ENCODE results near the gene NDUFA7.

The NDUFA7 gene

DNA sequence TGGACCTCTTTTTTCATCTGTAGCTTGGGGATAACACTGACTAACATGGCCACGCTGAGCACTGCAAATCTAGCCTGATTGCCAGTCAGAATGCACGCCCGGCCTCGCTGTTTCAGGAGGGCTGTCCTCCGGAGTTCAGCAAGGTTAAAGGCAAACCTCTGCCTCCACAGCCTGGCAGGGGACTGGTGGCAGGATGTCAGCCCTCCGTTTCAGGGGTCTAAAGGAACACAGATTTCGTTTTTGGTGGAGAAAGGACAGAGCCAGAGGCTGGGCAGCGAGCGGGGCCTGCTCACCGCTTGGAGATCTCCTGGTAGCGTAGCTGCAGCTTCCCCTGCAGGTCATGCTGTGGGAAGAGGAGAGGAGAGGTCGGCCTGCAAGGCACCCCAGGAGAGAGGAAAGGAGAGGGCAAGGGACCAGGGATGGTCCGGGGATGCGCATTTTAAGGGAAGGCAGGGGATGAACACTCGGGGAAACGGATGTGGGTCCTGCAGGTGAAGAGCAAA is 560 bp downstream of the NDUFA7 start:
- Histone ChIP-seq H3K9me3 (ENCODE audit: control insufficient read depth, insufficient read depth, low read depth, low read length) (no peaks in the 10 kb centered on the region), H3K36me3 (ENCODE audit: control insufficient read depth in 2 of 2, insufficient read depth in 1 of 2, low read length in 2 of 2) (peaks cover 14 to 47% of the 10 kb centered on the region in 2 experiments), H3K4me1 (ENCODE audit: control insufficient read depth, insufficient read depth, low read length) (peaks cover 5% of the 10 kb centered on the region; the same call in 1 of the 2 replicates), H3K27ac (ENCODE audit: extremely low read depth, low read depth, low read length) (peak overlapping the region; percentile 67), H3K4me3 (ENCODE audit: low read depth, low read length) (peak overlapping the region; percentile 97)
- POLR2A ChIA-PET, result interaction anchor here (0.6 to 2.0 kb wide), 8 partner anchors 9 to 392 kb away, joined by 3 to 22 read pairs (median 5); partner anchors contain the start of genes RAB11B and ZNF414
- CTCF ChIA-PET, result interaction anchor here (0.7 kb wide), 1 partner anchor 76 kb away, joined by 3 read pairs; no protein-coding TSS in a partner anchor
- TF ChIP-seq ZSCAN23 (tag by site-specific recombination; IDR thresholded peaks at IDR 0.05), result no peak
- TF ChIP-seq ZNF202 (tag by site-specific recombination; IDR thresholded peaks at IDR 0.05; ENCODE audit: borderline replicate concordance), result no peak
- TF ChIP-seq, protein P1, sequence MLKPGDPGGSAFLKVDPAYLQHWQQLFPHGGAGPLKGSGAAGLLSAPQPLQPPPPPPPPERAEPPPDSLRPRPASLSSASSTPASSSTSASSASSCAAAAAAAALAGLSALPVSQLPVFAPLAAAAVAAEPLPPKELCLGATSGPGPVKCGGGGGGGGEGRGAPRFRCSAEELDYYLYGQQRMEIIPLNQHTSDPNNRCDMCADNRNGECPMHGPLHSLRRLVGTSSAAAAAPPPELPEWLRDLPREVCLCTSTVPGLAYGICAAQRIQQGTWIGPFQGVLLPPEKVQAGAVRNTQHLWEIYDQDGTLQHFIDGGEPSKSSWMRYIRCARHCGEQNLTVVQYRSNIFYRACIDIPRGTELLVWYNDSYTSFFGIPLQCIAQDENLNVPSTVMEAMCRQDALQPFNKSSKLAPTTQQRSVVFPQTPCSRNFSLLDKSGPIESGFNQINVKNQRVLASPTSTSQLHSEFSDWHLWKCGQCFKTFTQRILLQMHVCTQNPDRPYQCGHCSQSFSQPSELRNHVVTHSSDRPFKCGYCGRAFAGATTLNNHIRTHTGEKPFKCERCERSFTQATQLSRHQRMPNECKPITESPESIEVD (tag by site-specific recombination; IDR thresholded peaks at IDR 0.05), result no peak
- TF ChIP-seq ZNF530 (tag by site-specific recombination; IDR thresholded peaks at IDR 0.05; ENCODE audit: low read depth), result peak; percentile 63; the same call in 1 of the 2 replicates
- TF ChIP-seq ZNF830 (tag by site-specific recombination; IDR thresholded peaks at IDR 0.05; ENCODE audit: low read depth), result no peak
- no peak for TF ChIP-seq MZF1 (tag by site-specific recombination; IDR thresholded peaks at IDR 0.05; ENCODE audit: borderline replicate concordance)
- no peak for TF ChIP-seq ZSCAN30 (tag by site-specific recombination; IDR thresholded peaks at IDR 0.05)
- TF ChIP-seq, protein P2, sequence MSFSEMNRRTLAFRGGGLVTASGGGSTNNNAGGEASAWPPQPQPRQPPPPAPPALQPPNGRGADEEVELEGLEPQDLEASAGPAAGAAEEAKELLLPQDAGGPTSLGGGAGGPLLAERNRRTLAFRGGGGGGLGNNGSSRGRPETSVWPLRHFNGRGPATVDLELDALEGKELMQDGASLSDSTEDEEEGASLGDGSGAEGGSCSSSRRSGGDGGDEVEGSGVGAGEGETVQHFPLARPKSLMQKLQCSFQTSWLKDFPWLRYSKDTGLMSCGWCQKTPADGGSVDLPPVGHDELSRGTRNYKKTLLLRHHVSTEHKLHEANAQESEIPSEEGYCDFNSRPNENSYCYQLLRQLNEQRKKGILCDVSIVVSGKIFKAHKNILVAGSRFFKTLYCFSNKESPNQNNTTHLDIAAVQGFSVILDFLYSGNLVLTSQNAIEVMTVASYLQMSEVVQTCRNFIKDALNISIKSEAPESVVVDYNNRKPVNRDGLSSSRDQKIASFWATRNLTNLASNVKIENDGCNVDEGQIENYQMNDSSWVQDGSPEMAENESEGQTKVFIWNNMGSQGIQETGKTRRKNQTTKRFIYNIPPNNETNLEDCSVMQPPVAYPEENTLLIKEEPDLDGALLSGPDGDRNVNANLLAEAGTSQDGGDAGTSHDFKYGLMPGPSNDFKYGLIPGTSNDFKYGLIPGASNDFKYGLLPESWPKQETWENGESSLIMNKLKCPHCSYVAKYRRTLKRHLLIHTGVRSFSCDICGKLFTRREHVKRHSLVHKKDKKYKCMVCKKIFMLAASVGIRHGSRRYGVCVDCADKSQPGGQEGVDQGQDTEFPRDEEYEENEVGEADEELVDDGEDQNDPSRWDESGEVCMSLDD (tag by site-specific recombination; IDR thresholded peaks at IDR 0.05), result no peak
- TF ChIP-seq ZNF24 (tag by site-specific recombination; IDR thresholded peaks at IDR 0.05), result no peak
- TF ChIP-seq ZNF23 (tag by site-specific recombination; IDR thresholded peaks at IDR 0.05; ENCODE audit: borderline replicate concordance), result no peak
- 0 out of 2 replicates have a peak, but pooled peaks have one; percentile 7 for TF ChIP-seq HOXD13 (CRISPR knock-in tag; IDR thresholded peaks at IDR 0.05; ENCODE audit: borderline replicate concordance)
- TF ChIP-seq ZNF140 (tag by site-specific recombination; IDR thresholded peaks at IDR 0.05), result no peak
- no peak for TF ChIP-seq ZSCAN16 (tag by site-specific recombination; IDR thresholded peaks at IDR 0.05)
- TF ChIP-seq ZNF677 (tag by site-specific recombination; IDR thresholded peaks at IDR 0.05), result no peak
- TF ChIP-seq ZNF707 (tag by site-specific recombination; IDR thresholded peaks at IDR 0.05), result no peak
- TF ChIP-seq ZNF157 (tag by site-specific recombination; IDR thresholded peaks at IDR 0.05), result no peak
- no peak for TF ChIP-seq KLF10 (tag by site-specific recombination; IDR thresholded peaks at IDR 0.05)
- peak; percentile 36; the same call in 1 of the 2 replicates for TF ChIP-seq ZBTB11 (tag by site-specific recombination; conservative IDR thresholded peaks at IDR 0.05; ENCODE audit: low read depth)
- no peak for TF ChIP-seq ZNF610 (tag by site-specific recombination; IDR thresholded peaks at IDR 0.05; ENCODE audit: borderline replicate concordance)
- TF ChIP-seq ZNF146 (tag by site-specific recombination; IDR thresholded peaks at IDR 0.05), result no peak
- TF ChIP-seq ZBTB49 (tag by site-specific recombination; IDR thresholded peaks at IDR 0.05; ENCODE audit: low read depth), result no peak
- no peak for TF ChIP-seq ZNF341 (tag by site-specific recombination; IDR thresholded peaks at IDR 0.05; ENCODE audit: low read depth)
- TF ChIP-seq HOXC10 (CRISPR knock-in tag; IDR thresholded peaks at IDR 0.05), result no peak
- TF ChIP-seq ZNF768 (tag by site-specific recombination; IDR thresholded peaks at IDR 0.05), result no peak
- TF ChIP-seq ZFP41 (tag by site-specific recombination; IDR thresholded peaks at IDR 0.05; ENCODE audit: borderline replicate concordance), result no peak
- peak; percentile 59; the same call in 1 of the 2 replicates for TF ChIP-seq ZNF335 (tag by site-specific recombination; conservative IDR thresholded peaks at IDR 0.05)
- TF ChIP-seq CTCF (tag by site-specific recombination; IDR thresholded peaks at IDR 0.05), result no peak; the same call in 1 of the 2 replicates
